ENCODE data around the gene ESYT2.
"Not testable (repeated sequence)": the region's sequence is repeated elsewhere in the genome, so short reads cannot be mapped to it uniquely, and the experiment has no call there.

The ESYT2 gene

GRCh38 chr7:158829342-158830210 is at the start of gene ESYT2:
Gene ESYT2 (minus strand): TSS chr7:158829509. CDS start chr7:158829418, 91 bp downstream.
- DNase-seq = peak; percentile 100

- not testable (repeated sequence) for DNase-seq
Measured at GRCh38 chr7:158878151-158879079, 49.1 kb upstream of the ESYT2 start.

DNA sequence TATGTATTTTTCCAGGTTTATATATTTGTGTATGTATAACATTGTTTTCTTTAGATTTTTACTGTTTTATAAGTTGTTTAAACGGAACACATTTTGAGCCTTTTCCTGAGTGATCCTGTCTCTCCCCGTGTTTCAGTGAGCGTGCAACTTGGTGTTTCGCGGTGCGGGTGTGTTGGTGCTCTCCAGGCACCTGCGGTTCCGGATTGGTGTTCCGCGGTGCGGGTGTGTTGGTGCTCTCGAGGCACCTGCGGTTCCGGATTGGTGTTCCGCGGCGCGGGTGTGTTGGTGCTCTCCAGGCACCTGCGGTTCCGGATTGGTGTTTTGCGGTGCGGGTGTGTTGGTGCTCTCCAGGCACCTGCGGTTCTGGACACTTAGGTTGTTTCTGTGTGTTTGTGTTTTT is 47.7 kb upstream of the ESYT2 start:
- no peak for DNase-seq

- no peak for DNase-seq
Measured at GRCh38 chr7:158869876-158870275, 40.6 kb upstream of the ESYT2 start.

- DNase-seq = no peak
Measured at GRCh38 chr7:158868764-158869410, 39.6 kb upstream of the ESYT2 start.

DNA sequence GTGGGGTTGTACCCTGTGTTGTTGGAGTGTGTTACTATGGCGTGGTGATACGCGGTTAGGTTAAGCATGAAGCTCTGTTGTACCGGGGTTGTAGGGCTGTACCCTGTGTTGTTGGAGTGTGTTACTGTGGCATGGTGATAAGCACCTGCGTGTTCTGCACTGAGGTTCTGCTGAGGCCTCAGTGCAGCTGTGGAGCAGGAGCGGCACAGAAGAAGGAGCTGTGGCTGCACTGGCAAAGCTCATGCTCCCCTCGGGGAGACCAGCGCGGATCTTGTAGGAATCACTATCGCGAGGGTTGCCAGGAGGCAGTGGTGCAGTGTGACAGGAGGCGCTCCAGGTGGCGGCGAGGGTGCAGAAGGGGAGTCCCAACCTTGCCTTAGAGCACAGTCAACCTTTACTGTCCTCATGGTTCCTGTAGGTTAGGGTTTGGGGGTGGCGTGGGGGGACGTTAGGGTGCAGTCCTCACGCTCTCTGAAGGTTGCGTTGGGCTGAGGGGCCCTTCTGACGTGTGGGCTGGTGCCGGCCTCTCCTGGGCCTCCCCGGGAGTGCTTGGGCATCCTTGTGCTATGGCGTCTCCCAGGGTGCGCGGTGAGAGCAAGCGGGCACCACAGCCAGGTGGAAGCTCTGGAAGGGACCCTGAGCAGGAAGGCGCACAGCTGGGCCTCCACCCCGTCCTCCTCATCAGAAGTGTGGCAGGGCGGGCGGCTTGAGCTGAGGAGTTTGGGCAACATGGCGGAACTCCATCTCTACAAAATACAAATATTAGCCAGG is 38.1 kb upstream of the ESYT2 start:
- DNase-seq = no peak

DNA sequence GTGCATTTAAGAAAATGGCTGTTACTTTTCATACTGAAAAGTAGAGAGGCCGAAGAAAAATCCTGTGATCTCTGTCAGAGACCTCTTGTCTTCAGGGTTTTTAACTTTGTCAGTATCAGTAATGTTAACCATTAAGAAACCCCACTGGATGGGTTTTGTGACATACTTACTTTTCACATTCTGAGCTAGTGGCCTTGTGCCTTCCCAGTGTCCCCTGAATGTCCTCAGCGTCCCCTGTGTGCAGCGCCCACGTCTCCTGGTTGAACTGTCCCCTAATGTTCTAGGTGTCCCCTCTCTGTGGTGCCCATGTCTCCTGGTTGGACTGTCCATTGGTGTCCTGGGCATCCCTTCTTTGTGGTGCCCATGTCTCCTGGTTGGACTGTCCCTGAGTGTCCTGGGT is 36.7 kb upstream of the ESYT2 start:
- DNase-seq = no peak

DNA sequence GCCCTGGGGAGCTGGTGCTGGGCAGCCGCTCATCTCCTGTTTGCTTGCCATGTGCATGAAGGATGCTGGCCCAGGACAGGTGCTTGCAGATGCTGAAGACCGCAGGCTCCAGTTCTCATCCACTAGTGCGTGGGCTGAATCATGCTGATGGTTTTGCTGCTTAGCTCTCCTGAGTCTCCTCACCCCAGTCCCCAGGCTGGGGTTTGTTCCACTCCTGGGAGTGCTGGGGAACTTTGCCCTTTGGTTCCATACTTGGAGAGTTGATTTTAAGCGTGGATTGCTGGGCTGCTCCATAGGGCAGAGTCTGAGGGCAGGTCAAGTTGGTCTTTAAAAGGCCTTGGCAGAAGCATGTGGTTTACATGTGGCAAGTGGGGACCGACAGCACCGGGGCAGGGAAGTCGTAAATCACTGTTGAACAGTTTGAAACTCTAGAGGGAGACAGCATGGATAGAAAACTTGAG is 36.2 kb upstream of the ESYT2 start:
- no peak for DNase-seq

DNA sequence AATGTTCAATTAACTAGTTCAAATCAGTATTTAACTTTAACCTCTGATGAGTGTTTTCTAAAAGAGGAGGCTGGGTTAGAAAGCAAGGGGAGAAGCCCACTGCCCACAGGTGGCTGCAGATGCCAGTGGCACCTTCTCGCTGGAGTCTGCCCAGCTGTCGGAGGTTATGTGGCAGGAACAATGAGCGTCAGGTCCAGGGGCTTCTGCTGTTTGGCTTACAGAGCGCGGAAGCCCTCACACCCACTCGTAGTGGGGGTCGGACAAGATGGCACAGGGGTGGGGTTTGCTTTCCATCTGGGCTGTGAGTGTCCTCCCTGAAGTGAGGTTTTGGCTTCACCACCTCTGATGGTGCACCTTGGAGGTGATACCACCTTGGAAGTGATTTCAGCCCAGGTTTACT is 35.5 kb upstream of the ESYT2 start:
- no peak for DNase-seq

DNA sequence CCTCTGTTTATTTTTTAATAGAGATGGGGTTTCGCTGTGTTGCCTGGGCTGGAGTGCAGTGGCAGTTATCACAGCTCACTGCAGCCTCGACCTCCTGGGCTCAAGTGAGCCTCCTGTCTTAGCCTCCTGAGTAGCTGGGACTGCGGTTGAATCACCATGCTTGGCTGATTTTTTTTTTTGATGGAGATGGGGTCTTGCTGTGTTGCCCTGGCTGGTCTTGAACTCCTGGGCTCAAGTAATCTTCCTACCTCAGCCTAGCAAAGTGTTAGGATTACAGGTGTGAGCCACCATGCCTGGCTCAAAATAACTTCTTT is 35.2 kb upstream of the ESYT2 start:
- no peak for DNase-seq

DNA sequence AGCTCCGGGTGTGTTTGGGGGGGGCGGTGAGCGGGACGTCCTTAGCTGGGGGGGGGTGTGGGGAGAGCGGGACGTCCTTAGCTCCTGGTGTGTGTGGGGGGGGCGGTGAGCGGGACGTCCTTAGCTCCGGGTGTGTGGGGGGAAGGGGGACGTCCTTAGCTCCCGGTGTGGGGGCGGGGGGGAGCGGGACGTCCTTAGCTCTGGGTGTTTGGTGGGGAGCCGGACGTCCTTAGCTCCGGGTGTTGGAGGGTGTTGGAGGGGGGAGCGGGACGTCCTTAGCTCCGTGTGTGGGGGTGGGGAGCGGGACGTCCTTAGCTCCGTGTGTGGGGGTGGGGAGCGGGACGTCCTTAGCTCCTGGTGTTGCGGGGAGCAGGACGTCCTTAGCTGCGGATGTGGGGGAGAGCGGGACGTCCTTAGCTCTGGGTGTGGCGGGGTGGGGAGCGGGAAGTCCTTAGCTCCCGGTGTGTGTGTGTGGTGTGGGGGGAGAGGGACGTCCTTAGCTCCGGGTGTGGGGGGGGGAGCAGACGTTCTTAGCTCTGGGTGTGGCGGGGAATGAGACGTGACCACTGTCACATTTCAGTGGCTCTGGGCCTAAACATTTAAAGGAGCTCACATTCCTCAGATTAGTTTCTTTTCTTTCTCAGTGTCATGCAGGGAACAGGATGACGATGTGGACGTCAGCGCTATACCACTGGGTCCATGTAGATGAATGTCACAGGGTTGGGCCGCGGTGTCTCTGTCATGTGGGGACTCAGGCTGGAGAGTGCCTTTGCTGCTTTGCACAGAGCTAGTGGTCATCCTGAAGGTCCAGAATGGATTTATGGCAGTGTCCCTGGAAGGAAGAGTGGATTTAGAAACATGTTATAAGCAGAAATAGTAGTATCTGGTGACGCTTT is 34.5 kb upstream of the ESYT2 start:
- peak; percentile 73 for DNase-seq

DNA sequence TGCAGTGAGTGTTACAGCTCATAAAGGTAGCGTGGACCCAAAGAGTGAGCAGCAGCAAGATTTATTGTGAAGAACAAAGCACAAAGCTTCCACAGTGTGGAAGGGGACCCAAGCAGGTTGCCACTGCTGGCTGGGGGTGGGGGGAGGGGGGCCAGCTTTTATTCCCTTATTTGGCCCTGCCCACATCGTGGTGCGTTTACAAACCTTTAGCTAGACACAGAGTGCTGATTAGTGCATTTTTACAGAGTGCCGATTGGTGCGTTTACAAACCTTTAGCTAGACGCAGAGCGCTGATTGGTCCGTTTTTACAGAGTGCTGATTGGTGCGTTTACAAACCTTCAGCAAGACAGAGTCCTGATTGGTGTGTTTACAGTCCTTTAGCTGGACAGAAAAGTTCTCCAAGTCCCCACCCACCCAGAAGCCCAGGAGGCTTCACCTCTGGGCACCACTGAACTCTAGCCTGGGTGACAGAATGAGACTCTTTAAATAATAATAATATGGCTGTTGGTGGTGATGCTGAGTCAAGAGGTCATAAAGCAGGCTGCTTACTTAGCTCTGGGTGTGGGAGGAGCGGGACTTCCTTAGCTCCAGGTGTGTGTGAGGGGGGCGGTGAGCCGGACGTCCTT is 33.8 kb upstream of the ESYT2 start:
- DNase-seq = not testable (repeated sequence)

DNA sequence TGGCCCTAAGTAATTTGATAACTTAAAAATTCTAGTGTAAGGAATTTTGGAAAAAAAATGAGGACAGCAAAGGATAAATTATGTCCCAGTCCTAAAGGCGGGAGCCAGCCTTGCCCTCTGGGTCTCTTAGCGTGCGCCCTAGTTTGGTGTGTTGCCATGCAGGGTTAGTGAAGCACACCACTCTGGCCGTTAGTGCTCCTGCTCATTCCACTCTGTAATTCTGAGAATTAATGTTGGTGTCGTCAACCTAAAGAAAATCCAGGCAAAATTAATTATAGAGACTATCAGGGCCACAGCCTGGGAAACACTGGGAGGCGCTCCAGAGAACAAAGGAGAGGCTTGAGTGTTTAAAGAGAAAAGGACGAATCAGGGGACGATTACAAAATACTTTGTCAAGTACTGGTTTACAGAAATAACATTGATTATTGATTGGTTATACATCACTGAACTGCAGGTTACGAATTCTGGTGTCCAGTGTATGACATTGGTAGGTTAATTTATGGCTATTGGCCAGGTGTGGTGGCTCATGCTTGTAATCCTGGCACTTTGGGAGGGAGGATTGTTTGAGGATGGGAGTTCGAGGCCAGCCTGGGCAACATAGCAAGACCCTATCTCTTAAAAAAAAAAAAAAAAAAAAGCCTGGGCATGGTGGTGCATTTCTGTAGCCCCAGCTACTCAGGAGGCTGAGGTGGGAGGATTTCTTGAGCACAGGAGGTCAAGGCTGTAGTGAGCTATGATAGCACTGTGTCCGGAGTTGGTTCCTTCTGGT is 32.8 kb upstream of the ESYT2 start:
- DNase-seq = no peak

- DNase-seq = no peak
Measured at GRCh38 chr7:158861004-158861787, 31.9 kb upstream of the ESYT2 start.

DNA sequence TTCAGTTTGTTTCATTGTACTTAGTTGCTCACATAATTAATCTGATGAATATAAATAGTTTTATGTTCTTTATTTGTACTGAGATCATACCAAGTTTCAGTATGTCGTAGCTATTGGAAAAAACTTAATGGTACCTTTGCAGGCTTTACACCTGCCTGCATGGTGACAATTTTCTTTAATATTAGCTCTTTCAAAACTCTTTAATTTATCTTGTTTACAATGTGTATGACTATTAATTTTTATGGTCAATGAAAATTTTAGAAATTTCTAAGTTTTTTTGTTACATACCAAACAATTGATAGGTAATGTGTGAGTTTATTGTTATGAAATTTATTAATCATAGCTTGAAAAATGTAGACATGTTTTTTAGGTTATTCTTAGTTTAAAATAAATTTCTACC is 31.1 kb upstream of the ESYT2 start:
- no peak for DNase-seq

- DNase-seq = peak; percentile 40
Measured at GRCh38 chr7:158858592-158859503, 29.5 kb upstream of the ESYT2 start.

GRCh38 chr7:158856883-158857668 is 27.8 kb upstream of the ESYT2 start:
- peak; percentile 59 for DNase-seq

Measured in activated CD8-positive, alpha-beta memory T cell treated with anti-CD3 and anti-CD28 coated beads, Interleukin-2, amount 50 U/mL, for 48 hours (primary cell).